Loucy (cell line): ENCODE data around the gene SEM1.

Experiments
- CTCF ChIP-seq: fragments of 200-600 bp; sonication (generic); conservative IDR thresholded peaks from 2 replicates; pipeline ENCODE4 v1.5.1; 2014; ENCODE audit warnings: mild to moderate bottlenecking, antibody characterized with exemption, low read length
- EZH2phosphoT487 ChIP-seq: fragments of 200-600 bp; IDR thresholded peaks from 2 replicates; pipeline ENCODE4 v1.6.1; 2018; ENCODE audit warnings: antibody characterized with exemption, mild to moderate bottlenecking, moderate library complexity, borderline replicate concordance

- TF ChIP-seq CTCF (no peak), EZH2phosphoT487 (no peak)
Observed at GRCh38 chr7:96640054-96640453, 69.6 kb downstream of the SEM1 start.
